DOHH2 (cell line): ENCODE data around the gene AP5B1.

Source experiments
- H3F3A ChIP-seq: fragments of 200-600 bp; sonication (generic), shearing (Covaris generic); 2 replicates; pipeline ENCODE4 v1.6.0; 2016; ENCODE audit warnings: antibody characterized with exemption, mild to moderate bottlenecking; ENCODE audit not compliant: control insufficient read depth, insufficient read depth
- H3K27ac ChIP-seq: fragments of 200-600 bp; sonication (generic); 2 replicates; pipeline ENCODE4 v1.5.1; 2014; ENCODE audit warnings: low read depth, mild to moderate bottlenecking, low read length, moderate library complexity
- H3K27me3 ChIP-seq: fragments of 200-600 bp; sonication (generic); 2 replicates; pipeline ENCODE4 v1.6.1; 2014; ENCODE audit warnings: mild to moderate bottlenecking, low read length, mixed read lengths; ENCODE audit not compliant: control insufficient read depth
- H3K36me3 ChIP-seq: fragments of 200-600 bp; sonication (generic); 2 replicates; pipeline ENCODE4 v1.6.1; 2014; ENCODE audit warnings: mild to moderate bottlenecking, low read length, moderate library complexity, mixed read lengths; ENCODE audit not compliant: control insufficient read depth
- H3K4me1 ChIP-seq: fragments of 200-600 bp; sonication (generic); 2 replicates; pipeline ENCODE4 v1.6.1; 2014; ENCODE audit warnings: mild to moderate bottlenecking, low read length, mixed read lengths; ENCODE audit not compliant: control insufficient read depth
- H3K4me2 ChIP-seq: fragments of 200-600 bp; sonication (generic); 2 replicates; pipeline ENCODE4 v1.6.0; 2014; ENCODE audit warnings: mild to moderate bottlenecking, low read length, moderate library complexity
- H3K4me3 ChIP-seq: fragments of 200-600 bp; sonication (generic); 2 replicates; pipeline ENCODE4 v1.5.1; 2014; ENCODE audit warnings: mild to moderate bottlenecking, low read length, mixed read lengths
- H3K79me2 ChIP-seq: fragments of 200-600 bp; sonication (generic); 2 replicates; pipeline ENCODE4 v1.6.1; 2014; ENCODE audit warnings: mild to moderate bottlenecking, low read length, mixed read lengths; ENCODE audit not compliant: control insufficient read depth
- H3K9me2 ChIP-seq: fragments of 200-600 bp; sonication (generic); replicated peaks from 2 replicates; pipeline ENCODE4 v1.6.1; 2014; ENCODE audit warnings: mild to moderate bottlenecking, low read length, mixed read lengths; ENCODE audit not compliant: control insufficient read depth
- H3K9me3 ChIP-seq: fragments of 200-600 bp; sonication (generic); 2 replicates; pipeline ENCODE4 v1.6.1; 2014; ENCODE audit warnings: antibody characterized with exemption, low read length, mixed read lengths; ENCODE audit not compliant: control insufficient read depth, insufficient read depth
- H4K20me1 ChIP-seq: fragments of 200-600 bp; sonication (generic); 2 replicates; pipeline ENCODE4 v1.6.0; 2014; ENCODE audit warnings: low read depth, mild to moderate bottlenecking, antibody characterized with exemption, low read length, moderate library complexity; ENCODE audit not compliant: control insufficient read depth, insufficient read depth
- CTCF ChIP-seq: fragments of 200-600 bp; sonication (generic); IDR thresholded peaks from one replicate; pipeline ENCODE4 v1.5.1; 2014; ENCODE audit warnings: antibody characterized with exemption, mild to moderate bottlenecking, low read depth, low read length; ENCODE audit not compliant: poor library complexity, severe bottlenecking
- EZH2phosphoT487 ChIP-seq: fragments of 200-600 bp; sonication (generic); IDR thresholded peaks from 2 replicates; pipeline ENCODE4 v1.6.1; 2017; ENCODE audit warnings: borderline replicate concordance, mild to moderate bottlenecking, antibody characterized with exemption, low read length, moderate library complexity, mixed read lengths

AP5B1 gene

DNA sequence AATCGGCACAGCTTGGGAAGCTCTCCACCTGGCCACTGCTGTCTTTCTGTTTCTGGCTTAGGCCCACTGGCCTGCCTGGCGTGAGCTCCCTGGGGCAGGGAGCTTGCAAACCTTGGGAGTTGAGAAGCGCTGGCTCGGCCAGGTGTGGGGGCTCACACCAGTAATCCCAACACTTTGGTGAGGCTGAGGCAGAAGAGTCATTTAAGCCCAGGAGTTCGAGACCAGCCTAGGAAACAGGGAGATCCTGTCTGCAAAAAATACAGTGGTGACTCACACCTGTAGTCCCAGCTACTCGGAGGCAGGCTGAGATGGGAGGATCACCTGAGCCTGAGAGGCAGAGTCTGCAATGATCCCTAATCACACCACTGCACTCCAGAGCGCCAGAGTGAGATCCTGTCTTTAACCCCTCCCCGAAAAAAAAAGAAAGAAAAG, 4.0 kb downstream of the AP5B1 start:
- Histone ChIP-seq H3F3A (peaks cover 4% of the 10 kb centered on the region; the same call in 1 of the 2 replicates), H3K4me2 (no peak overlapping the region), H3K27me3 (no peaks in the 10 kb centered on the region), H3K9me2 (no peaks in the 10 kb centered on the region), H3K27ac (no peak overlapping the region), H3K79me2 (peaks cover 39% of the 10 kb centered on the region), H3K9me3 (no peaks in the 10 kb centered on the region), H4K20me1 (peaks cover 15% of the 10 kb centered on the region), H3K36me3 (peaks cover 38% of the 10 kb centered on the region), H3K4me1 (peaks cover 15% of the 10 kb centered on the region), H3K4me3 (no peak overlapping the region)
- TF ChIP-seq CTCF (no peak), EZH2phosphoT487 (no peak)

GRCh38 chr11:65776196-65776595, 4.6 kb downstream of the AP5B1 start:
- Histone ChIP-seq H4K20me1 (peaks cover 15% of the 10 kb centered on the region), H3F3A (peaks cover 4% of the 10 kb centered on the region; the same call in 1 of the 2 replicates), H3K79me2 (peaks cover 39% of the 10 kb centered on the region), H3K9me3 (no peaks in the 10 kb centered on the region), H3K9me2 (no peaks in the 10 kb centered on the region), H3K4me2 (no peak overlapping the region), H3K4me3 (no peak overlapping the region), H3K27ac (no peak overlapping the region), H3K4me1 (peaks cover 9% of the 10 kb centered on the region), H3K36me3 (peaks cover 38% of the 10 kb centered on the region), H3K27me3 (no peaks in the 10 kb centered on the region)
- TF ChIP-seq EZH2phosphoT487, result no peak
- no peak for TF ChIP-seq CTCF

DNA sequence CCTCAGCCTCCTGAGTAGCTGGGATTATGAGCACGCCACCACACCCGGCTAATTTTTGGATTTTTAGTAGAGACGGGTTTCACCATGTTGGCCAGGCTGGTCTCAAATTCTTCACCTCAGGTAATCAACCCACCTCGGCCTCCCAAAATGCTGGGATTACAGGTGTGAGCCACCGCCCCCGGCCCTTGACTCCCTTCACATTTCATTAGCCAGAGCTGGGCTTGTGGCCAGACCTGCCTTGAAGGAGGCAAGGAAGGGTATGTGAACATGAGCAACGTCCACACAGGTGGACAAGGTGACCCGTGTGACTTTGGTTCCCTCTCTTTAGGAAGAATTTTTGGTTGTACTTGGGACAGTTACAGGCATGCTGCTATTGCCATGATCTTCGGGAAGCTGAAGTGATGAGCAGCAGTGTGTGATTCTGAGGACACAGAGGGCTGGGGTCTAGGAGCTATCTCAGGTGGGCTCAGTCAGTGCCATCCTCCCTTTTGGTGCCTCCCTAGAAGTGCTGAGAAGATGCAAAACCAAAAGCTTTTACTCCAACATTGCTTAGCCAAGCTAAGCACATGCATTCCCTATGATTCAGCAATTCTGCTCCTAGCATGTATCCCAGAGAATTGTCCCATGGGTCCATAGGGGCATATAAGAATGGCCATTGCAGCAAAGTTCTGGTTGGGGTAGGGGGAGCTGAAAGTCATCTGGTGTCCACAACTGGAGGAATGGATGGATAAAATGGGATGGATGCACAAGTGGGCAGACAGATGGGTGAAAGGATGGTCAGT, 6.1 kb downstream of the AP5B1 start:
- Histone ChIP-seq H3K4me2 (no peak overlapping the region), H3F3A (peaks cover 4% of the 10 kb centered on the region; the same call in 1 of the 2 replicates), H3K27ac (no peak overlapping the region), H3K4me1 (peaks cover 11% of the 10 kb centered on the region), H3K4me3 (no peak overlapping the region), H3K36me3 (peaks cover 34% of the 10 kb centered on the region), H4K20me1 (peaks cover 15% of the 10 kb centered on the region), H3K79me2 (peaks cover 31% of the 10 kb centered on the region), H3K27me3 (no peaks in the 10 kb centered on the region), H3K9me2 (no peaks in the 10 kb centered on the region), H3K9me3 (no peaks in the 10 kb centered on the region)
- no peak for TF ChIP-seq EZH2phosphoT487
- TF ChIP-seq CTCF, result no peak
